Measurements from ENCODE around the gene PUSL1. TPM values are rescaled to one million over a fixed set of nuclear protein-coding genes. Genes with fewer than 3 reads are reported as not detected.

PUSL1 gene
- total RNA-seq, 2 donors from 2014 or later = 21.7 to 23.8 TPM

- peaks cover 19% of the 10 kb centered on the region for H3K4me1 Mint-ChIP-seq
These were observed 34.7 kb upstream of the PUSL1 start, which contains the start of gene UBE2J2 for GRCh38 chr1:1273512-1274298. Gene UBE2J2 (minus strand): TSS chr1:1273854. CDS start chr1:1267992, 5,862 bp downstream.

GRCh38 chr1:1274299-1274930, 34.0 kb upstream of the PUSL1 start:
- H3K4me1 Mint-ChIP-seq = peaks cover 19% of the 10 kb centered on the region
- Histone ChIP-seq H3K27ac (ENCODE audit: low read depth, low read length) (no peak overlapping the region), H3K4me1 (ENCODE audit: control insufficient read depth, insufficient read depth, low read length) (peaks cover 5% of the 10 kb centered on the region), H3K9me3 (ENCODE audit: control insufficient read depth, low read length) (no peaks in the 10 kb centered on the region), H3K4me3 (ENCODE audit: low read length) (peak overlapping the region; percentile 77), H3K27me3 (ENCODE audit: control insufficient read depth, insufficient read depth, low read length, poor library complexity, severe bottlenecking) (no peaks in the 10 kb centered on the region), H3K9ac (ENCODE audit: extremely low read depth, low read length, poor library complexity, severe bottlenecking) (peak overlapping the region; percentile 25), H3K36me3 (ENCODE audit: control insufficient read depth, insufficient read depth, low read length) (peaks cover 12% of the 10 kb centered on the region)
- peak overlapping the region; percentile 86 for H3K4me3 Mint-ChIP-seq
- TF ChIP-seq CTCF (conservative IDR thresholded peaks at IDR 0.05) = no peak
- H3K27me3 Mint-ChIP-seq (ENCODE audit: insufficient read depth) = peaks cover 3% of the 10 kb centered on the region
- peaks cover 25% of the 10 kb centered on the region for H3K36me3 Mint-ChIP-seq (ENCODE audit: low read depth)
- H3K9me3 Mint-ChIP-seq = no peaks in the 10 kb centered on the region
- H3K27ac Mint-ChIP-seq = no peak overlapping the region
- no peak for DNase-seq
- 40 to 80% methylated on average over 1 to 31 of the region's 31 CpGs for WGBS, 2 experiments (ENCODE audit: insufficient coverage in 1 of 2, insufficient read length in 1 of 2)

More at GRCh38 chr1:1273512-1274298, 34.7 kb upstream of the PUSL1 start, which contains the start of gene UBE2J2:
- Mint-ChIP-seq H3K27me3 (ENCODE audit: insufficient read depth) (peaks cover 3% of the 10 kb centered on the region), H3K4me3 (peak within 1 kb of the TSS; percentile 86), H3K27ac (peak within 1 kb of the TSS; percentile 87), H3K36me3 (ENCODE audit: low read depth) (peaks cover 26% of the 10 kb centered on the region), H3K9me3 (no peaks in the 10 kb centered on the region)
- WGBS, 2 experiments (ENCODE audit: insufficient coverage in 1 of 2, insufficient read length in 1 of 2) = 0 to 1% methylated on average over 36 to 102 of the region's 105 CpGs
- peak; percentile 97 for DNase-seq
- H3K9ac ChIP-seq (ENCODE audit: extremely low read depth, low read length, poor library complexity, severe bottlenecking) = peak within 1 kb of the TSS; percentile 92
- no peaks in the 10 kb centered on the region for H3K9me3 ChIP-seq (ENCODE audit: control insufficient read depth, low read length)
- no peaks in the 10 kb centered on the region for H3K27me3 ChIP-seq (ENCODE audit: control insufficient read depth, insufficient read depth, low read length, poor library complexity, severe bottlenecking)
- peak within 1 kb of the TSS; percentile 88 for H3K4me3 ChIP-seq (ENCODE audit: low read length)
- peaks cover 5% of the 10 kb centered on the region for H3K4me1 ChIP-seq (ENCODE audit: control insufficient read depth, insufficient read depth, low read length)
- H3K36me3 ChIP-seq (ENCODE audit: control insufficient read depth, insufficient read depth, low read length) = peaks cover 12% of the 10 kb centered on the region
- H3K27ac ChIP-seq (ENCODE audit: low read depth, low read length) = no peak within 1 kb of the TSS
- peak; percentile 30 for TF ChIP-seq CTCF (conservative IDR thresholded peaks at IDR 0.05)

DNA sequence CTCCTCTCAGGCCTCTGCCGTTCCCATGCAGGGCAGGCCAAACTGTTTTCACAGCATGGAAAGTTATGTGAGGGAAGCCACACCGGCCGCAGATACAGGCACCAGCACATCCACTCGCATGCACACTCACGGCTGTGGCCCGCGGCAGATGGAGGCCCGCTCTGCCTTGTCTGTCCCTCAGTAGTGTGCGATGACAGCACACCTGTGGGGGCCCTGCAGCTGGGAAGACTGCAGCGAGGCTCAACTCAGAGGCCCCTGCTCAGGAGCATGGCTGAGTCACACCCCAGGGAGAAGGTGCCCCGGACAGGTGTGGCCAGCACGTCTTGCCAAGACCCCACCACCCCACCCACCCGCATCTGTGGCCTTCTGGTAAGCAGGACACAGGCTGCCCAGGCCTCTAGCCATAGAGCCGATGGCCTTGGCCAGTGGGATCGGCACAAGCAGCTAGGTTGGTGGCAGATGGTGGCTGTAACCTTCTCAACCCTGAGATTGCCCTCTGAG, 33.4 kb upstream of the PUSL1 start:
- DNase-seq = no peak
- peaks cover 3% of the 10 kb centered on the region for H3K27me3 Mint-ChIP-seq (ENCODE audit: insufficient read depth)
- Histone ChIP-seq H3K4me1 (ENCODE audit: control insufficient read depth, insufficient read depth, low read length) (peaks cover 5% of the 10 kb centered on the region), H3K27me3 (ENCODE audit: control insufficient read depth, insufficient read depth, low read length, poor library complexity, severe bottlenecking) (no peaks in the 10 kb centered on the region), H3K27ac (ENCODE audit: low read depth, low read length) (no peak overlapping the region), H3K9me3 (ENCODE audit: control insufficient read depth, low read length) (no peaks in the 10 kb centered on the region), H3K36me3 (ENCODE audit: control insufficient read depth, insufficient read depth, low read length) (peaks cover 7% of the 10 kb centered on the region), H3K4me3 (ENCODE audit: low read length) (peak overlapping the region; percentile 77), H3K9ac (ENCODE audit: extremely low read depth, low read length, poor library complexity, severe bottlenecking) (no peak overlapping the region)
- no peak overlapping the region for H3K27ac Mint-ChIP-seq
- H3K4me1 Mint-ChIP-seq = peaks cover 19% of the 10 kb centered on the region
- no peaks in the 10 kb centered on the region for H3K9me3 Mint-ChIP-seq
- H3K36me3 Mint-ChIP-seq (ENCODE audit: low read depth) = peaks cover 21% of the 10 kb centered on the region
- TF ChIP-seq CTCF (conservative IDR thresholded peaks at IDR 0.05) = no peak
- peak overlapping the region; percentile 86 for H3K4me3 Mint-ChIP-seq
- 91 to 98% methylated on average over 8 to 15 of the region's 15 CpGs for WGBS, 2 experiments (ENCODE audit: insufficient coverage in 1 of 2, insufficient read length in 1 of 2)
